ENCODE results near the gene HPSE2.

- TF ChIP-seq CTCF (IDR thresholded peaks at IDR 0.05; ENCODE audit: insufficient read depth, low read length, poor library complexity, severe bottlenecking) (no peak), EZH2phosphoT487 (conservative IDR thresholded peaks at IDR 0.05; ENCODE audit: low read length) (no peak)
Observed at GRCh38 chr10:98596404-98596803, 639.2 kb downstream of the HPSE2 start.
